22Rv1 (cell line): ENCODE results near the gene ZNF407.

Experiments
- ZFX ChIP-seq: fragments of 450-650 bp; IDR thresholded peaks from 2 replicates; pipeline ENCODE4 v1.6.1; 2017; ENCODE audit warnings: antibody characterized with exemption, borderline replicate concordance
- TF ChIP-seq, protein P1 (sequence below): fragments of 450-650 bp; IDR thresholded peaks from 2 replicates; pipeline ENCODE4 v1.5.1; 2017; ENCODE audit warnings: mild to moderate bottlenecking

DNA sequence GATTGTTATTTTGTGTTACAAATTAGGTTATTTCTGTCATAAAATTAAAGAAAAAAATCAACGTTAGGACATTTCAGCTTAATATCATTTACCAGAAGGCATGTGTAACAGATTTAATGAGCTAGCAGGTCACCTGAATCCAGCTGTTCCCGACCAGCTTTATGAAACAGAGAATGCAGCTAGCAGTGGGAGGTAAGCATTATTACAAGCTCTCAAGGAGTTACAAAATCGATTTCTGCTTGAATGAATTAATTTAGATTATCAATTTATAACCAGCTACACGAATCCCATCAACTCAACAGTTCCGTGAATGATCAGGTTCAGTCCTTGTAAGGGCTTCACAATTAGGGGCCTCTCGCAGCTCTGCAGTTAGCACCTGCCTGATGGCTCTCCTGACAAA, 399.3 kb downstream of the ZNF407 start:
- TF ChIP-seq, protein P1, sequence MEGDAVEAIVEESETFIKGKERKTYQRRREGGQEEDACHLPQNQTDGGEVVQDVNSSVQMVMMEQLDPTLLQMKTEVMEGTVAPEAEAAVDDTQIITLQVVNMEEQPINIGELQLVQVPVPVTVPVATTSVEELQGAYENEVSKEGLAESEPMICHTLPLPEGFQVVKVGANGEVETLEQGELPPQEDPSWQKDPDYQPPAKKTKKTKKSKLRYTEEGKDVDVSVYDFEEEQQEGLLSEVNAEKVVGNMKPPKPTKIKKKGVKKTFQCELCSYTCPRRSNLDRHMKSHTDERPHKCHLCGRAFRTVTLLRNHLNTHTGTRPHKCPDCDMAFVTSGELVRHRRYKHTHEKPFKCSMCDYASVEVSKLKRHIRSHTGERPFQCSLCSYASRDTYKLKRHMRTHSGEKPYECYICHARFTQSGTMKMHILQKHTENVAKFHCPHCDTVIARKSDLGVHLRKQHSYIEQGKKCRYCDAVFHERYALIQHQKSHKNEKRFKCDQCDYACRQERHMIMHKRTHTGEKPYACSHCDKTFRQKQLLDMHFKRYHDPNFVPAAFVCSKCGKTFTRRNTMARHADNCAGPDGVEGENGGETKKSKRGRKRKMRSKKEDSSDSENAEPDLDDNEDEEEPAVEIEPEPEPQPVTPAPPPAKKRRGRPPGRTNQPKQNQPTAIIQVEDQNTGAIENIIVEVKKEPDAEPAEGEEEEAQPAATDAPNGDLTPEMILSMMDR, result no peak
- TF ChIP-seq ZFX, result no peak
